IMR-90 (cell line): ENCODE measurements around the gene ACP1. TPM values are rescaled to one million over a fixed set of nuclear protein-coding genes. Genes with fewer than 3 reads are reported as not detected.

Experiments
- ATAC-seq: fragments of 200-7000 bp; cut with Tn5 transposase; 2 replicates; pipeline ENCODE4 v1.9.1; 2020; ENCODE audit warnings: low read depth, mild to moderate bottlenecking, moderate library complexity
- BruUV-seq: library from RNA; stranded (reverse); fragments of 400-500 nt; replicated peaks from 2 replicates; lab custom pipeline; 2021; lab: Mats Ljungman, UMichigan
- CTCF ChIA-PET: fragments of 300-600 bp; formaldehyde crosslinking; extraction: SDS; loops from one replicate; lab custom pipeline; 2021; ENCODE audit warnings: antibody characterized with exemption; lab: Yijun Ruan, JAX
- POLR2A ChIA-PET: fragments of 300-600 bp; sonication (Branson Sonifier 250); formaldehyde crosslinking; loops from one replicate; lab custom pipeline; 2022; ENCODE audit warnings: antibody characterized with exemption; ENCODE audit not compliant: unreplicated experiment; lab: Charles Lee
- DNase-seq: peaks from one replicate; pipeline ENCODE4 v3.0.0; 2013
- H2AFZ ChIP-seq: replicated peaks from 2 replicates; pipeline ENCODE3; 2013; ENCODE audit warnings: low read length, mild to moderate bottlenecking; ENCODE audit not compliant: poor library complexity
- H2AK5ac ChIP-seq: 2 replicates; pipeline ENCODE4 v1.6.1; 2013; ENCODE audit warnings: low read depth, low read length, inconsistent platforms
- H2AK9ac ChIP-seq: replicated peaks from 2 replicates; pipeline ENCODE3; 2013; ENCODE audit warnings: mild to moderate bottlenecking, low read depth, low read length, moderate library complexity; ENCODE audit not compliant: poor library complexity
- H2BK120ac ChIP-seq: 2 replicates; pipeline ENCODE4 v1.6.1; 2013; ENCODE audit warnings: low read depth, low read length, inconsistent platforms
- H2BK15ac ChIP-seq: 3 replicates; pipeline ENCODE4 v1.6.1; 2013; ENCODE audit warnings: low read depth, low read length, inconsistent platforms
- H2BK20ac ChIP-seq: 2 replicates; pipeline ENCODE4 v1.6.1; 2013; ENCODE audit warnings: low read depth, mild to moderate bottlenecking, inconsistent platforms, low read length, moderate library complexity
- H2BK5ac ChIP-seq: 2 replicates; pipeline ENCODE4 v1.6.1; 2013; ENCODE audit warnings: mild to moderate bottlenecking, low read depth, low read length, inconsistent platforms; ENCODE audit not compliant: poor library complexity, severe bottlenecking
- H3K14ac ChIP-seq: replicated peaks from 2 replicates; pipeline ENCODE4 v1.6.1; 2013; ENCODE audit warnings: low read depth, low read length, inconsistent platforms
- H3K18ac ChIP-seq: 2 replicates; pipeline ENCODE4 v1.6.1; 2013; ENCODE audit warnings: low read depth, low read length, control low read depth
- H3K23ac ChIP-seq: 2 replicates; pipeline ENCODE4 v1.6.1; 2013; ENCODE audit warnings: low read depth, low read length, inconsistent platforms
- H3K27ac ChIP-seq: 2 replicates; pipeline ENCODE4 v1.5.1; 2013; ENCODE audit warnings: mild to moderate bottlenecking, control low read depth, low read length; ENCODE audit not compliant: insufficient read depth
- H3K27me3 ChIP-seq: 2 replicates; pipeline ENCODE4 v1.6.1; 2013; ENCODE audit warnings: low read length; ENCODE audit not compliant: control insufficient read depth, insufficient read depth
- H3K36me3 ChIP-seq: 2 replicates; pipeline ENCODE4 v1.6.1; 2013; ENCODE audit warnings: low read length, mixed read lengths; ENCODE audit not compliant: control insufficient read depth, insufficient read depth
- H3K4ac ChIP-seq: 2 replicates; pipeline ENCODE4 v1.6.1; 2013; ENCODE audit warnings: low read depth, low read length, inconsistent platforms
- H3K4me1 ChIP-seq: 2 replicates; pipeline ENCODE4 v1.6.1; 2013; ENCODE audit warnings: low read length, mixed read lengths; ENCODE audit not compliant: control insufficient read depth, insufficient read depth
- H3K4me2 ChIP-seq: 2 replicates; pipeline ENCODE4 v1.6.1; 2013; ENCODE audit warnings: low read depth, mild to moderate bottlenecking, control low read depth, low read length, moderate library complexity
- H3K4me3 ChIP-seq: 2 replicates; pipeline ENCODE4 v1.5.1; 2013; ENCODE audit warnings: low read depth, mild to moderate bottlenecking, control low read depth, low read length, moderate library complexity; ENCODE audit not compliant: insufficient read depth
- H3K56ac ChIP-seq: 2 replicates; pipeline ENCODE4 v1.6.1; 2013; ENCODE audit warnings: low read length, inconsistent platforms; ENCODE audit not compliant: insufficient read depth; ENCODE audit errors: extremely low read depth
- H3K79me1 ChIP-seq, 2 experiments: 2 replicates each; pipeline ENCODE4 v1.6.1; 2013; ENCODE audit warnings: low read length in 2 of 2, inconsistent platforms in 1 of 2, low read depth in 1 of 2
- H3K9ac ChIP-seq: 2 replicates; pipeline ENCODE4 v1.6.1; 2013; ENCODE audit warnings: low read depth, low read length, control low read depth
- H3K9me1 ChIP-seq: 2 replicates; pipeline ENCODE4 v1.6.1; 2013; ENCODE audit warnings: low read length, inconsistent platforms; ENCODE audit not compliant: insufficient read depth
- H3K9me3 ChIP-seq: 2 replicates; pipeline ENCODE4 v1.6.1; 2013; ENCODE audit warnings: low read length; ENCODE audit not compliant: control insufficient read depth, insufficient read depth
- H4K20me1 ChIP-seq: 2 replicates; pipeline ENCODE4 v1.6.1; 2013; ENCODE audit warnings: low read length, inconsistent platforms; ENCODE audit not compliant: insufficient read depth
- H4K5ac ChIP-seq: 2 replicates; pipeline ENCODE4 v1.6.1; 2013; ENCODE audit warnings: mild to moderate bottlenecking, low read depth, low read length, control low read depth
- H4K8ac ChIP-seq, 2 experiments: 2 replicates each; pipeline ENCODE4 v1.6.1; 2013; ENCODE audit warnings: low read depth in 2 of 2, low read length in 2 of 2, control low read depth in 1 of 2, inconsistent platforms in 1 of 2
- H4K91ac ChIP-seq: 2 replicates; pipeline ENCODE4 v1.6.1; 2013; ENCODE audit warnings: low read depth, low read length, inconsistent platforms; ENCODE audit not compliant: insufficient read depth
- BHLHE40 ChIP-seq: fragments of 150-350 bp; IDR thresholded peaks from 2 replicates; pipeline ENCODE4 v1.6.1; 2016; ENCODE audit warnings: mild to moderate bottlenecking, low read depth, low read length
- CEBPB ChIP-seq: IDR thresholded peaks from 2 replicates; pipeline ENCODE4 v1.6.1; 2012; ENCODE audit warnings: low read depth, low read length, improper control_type of control experiment
- CHD1 ChIP-seq: IDR thresholded peaks from 2 replicates; pipeline ENCODE4 v1.6.1; 2012; ENCODE audit warnings: low read depth, low read length, improper control_type of control experiment
- ELK1 ChIP-seq: fragments of 150-350 bp; IDR thresholded peaks from 2 replicates; pipeline ENCODE4 v1.6.1; 2016; ENCODE audit warnings: low read depth, mild to moderate bottlenecking, low read length, moderate library complexity, borderline replicate concordance
- FOS ChIP-seq: fragments of 150-350 bp; IDR thresholded peaks from 2 replicates; pipeline ENCODE4 v1.6.1; 2016; ENCODE audit warnings: low read depth, low read length
- MAFK ChIP-seq: IDR thresholded peaks from 2 replicates; pipeline ENCODE4 v1.6.1; 2012; ENCODE audit warnings: low read depth, low read length, improper control_type of control experiment
- MAZ ChIP-seq: IDR thresholded peaks from 2 replicates; pipeline ENCODE4 v1.6.1; 2012; ENCODE audit warnings: low read depth, mild to moderate bottlenecking, low read length, improper control_type of control experiment, moderate library complexity, borderline replicate concordance
- MXI1 ChIP-seq: IDR thresholded peaks from 2 replicates; pipeline ENCODE4 v1.6.1; 2012; ENCODE audit warnings: low read depth, mild to moderate bottlenecking, low read length, moderate library complexity, borderline replicate concordance
- NFE2L2 ChIP-seq: fragments of 150-350 bp; IDR thresholded peaks from 2 replicates; pipeline ENCODE4 v1.6.1; 2016; ENCODE audit warnings: low read depth, mild to moderate bottlenecking, low read length
- POLR2A ChIP-seq: IDR thresholded peaks from 2 replicates; pipeline ENCODE4 v1.6.1; 2012; ENCODE audit warnings: mild to moderate bottlenecking, low read depth, low read length
- RCOR1 ChIP-seq: IDR thresholded peaks from 2 replicates; pipeline ENCODE4 v1.6.1; 2012; ENCODE audit warnings: mild to moderate bottlenecking, low read length, improper control_type of control experiment; ENCODE audit not compliant: insufficient replicate concordance
- SMC3 ChIP-seq: fragments of 150-350 bp; IDR thresholded peaks from 2 replicates; pipeline ENCODE4 v1.6.1; 2016; ENCODE audit warnings: low read depth, mild to moderate bottlenecking, antibody characterized with exemption, low read length, moderate library complexity
- USF2 ChIP-seq: fragments of 150-350 bp; IDR thresholded peaks from 2 replicates; pipeline ENCODE4 v1.6.1; 2017; ENCODE audit warnings: mild to moderate bottlenecking, antibody characterized with exemption, low read length, low read depth
- WGBS, 2 experiments: methylation state at CpG; one replicate each; pipeline versions ENCODE4 v1.1.5 to v1.1.7; 2013; ENCODE audit warnings: missing lambda C conversion rate in 2 of 2; ENCODE audit not compliant: insufficient read length in 1 of 2; ENCODE audit errors: extremely low coverage in 2 of 2; 5-methylcytosine and 5-hydroxymethylcytosine counted together
- dilution Hi-C: fragments of 300-500 bp; cut with HindIII; formaldehyde crosslinking; loops from one replicate; pipeline ENCODE4 v1.14.3; 2018; ENCODE audit warnings: low sequenced_read_pairs; ENCODE audit not compliant: unreplicated experiment
- in situ Hi-C: fragments of 300-500 bp; cut with MboI; formaldehyde crosslinking; loops from 3 replicates; pipeline ENCODE4 v1.14.3; 2019; ENCODE audit warnings: low sequenced_read_pairs, inconsistent platforms, mixed read lengths
- intact Hi-C: fragments of 100-400 bp; cut with micrococcal nuclease; formaldehyde crosslinking; loops from 2 replicates; pipeline ENCODE4 v1.10.0; 2022
- polyA plus RNA-seq, 3 experiments: library from polyadenylated mRNA; depleted of rRNA; stranded (reverse); fragments of >200 nt; gene quantifications; 2 replicates each; pipeline ENCODE4 v1.2.3, GENCODE V29; 2012; ENCODE audit warnings: low replicate concordance in 1 of 3
- total RNA-seq: library from RNA; depleted of rRNA; stranded (reverse); fragments of >200 nt; gene quantifications from 2 replicates; pipeline ENCODE4 v1.2.3, GENCODE V29; 2012

The ACP1 gene
- total and polyA plus RNA-seq, 2 of the 4 experiments (the other 2 are of a cell fraction): 85.7 to 104 TPM

GRCh38 chr2:281381-281780 is 16.6 kb downstream of the ACP1 start:
- DNase-seq (no peak), ATAC-seq (no peak)
- Histone ChIP-seq H2BK120ac (no peak overlapping the region), H3K9ac (no peak overlapping the region), H2BK5ac (no peak overlapping the region), H2BK15ac (no peak overlapping the region), H2AFZ (no peak overlapping the region), H3K9me1 (peaks cover 13% of the 10 kb centered on the region; the same call in 1 of the 2 replicates), H3K9me3 (no peaks in the 10 kb centered on the region), H2AK5ac (no peak overlapping the region), H4K91ac (no peak overlapping the region), H3K4ac (no peak overlapping the region), H3K27me3 (no peaks in the 10 kb centered on the region), H3K4me3 (no peak overlapping the region), H3K79me1 (peaks cover 6 to 9% of the 10 kb centered on the region in 2 experiments; a peak in 3 of 4 replicates), H3K27ac (no peak overlapping the region), H2AK9ac (no peak overlapping the region), H4K8ac (no peak overlapping the region), H3K4me2 (no peak overlapping the region), H4K5ac (no peak overlapping the region), H3K18ac (no peak overlapping the region), H3K14ac (no peak overlapping the region), H4K20me1 (peaks cover under 1% of the 10 kb centered on the region; the same call in 1 of the 2 replicates), H2BK20ac (no peak overlapping the region), H3K36me3 (peaks cover 25% of the 10 kb centered on the region), H3K4me1 (peaks cover 7% of the 10 kb centered on the region), H3K23ac (no peak overlapping the region), H3K56ac (no peak overlapping the region)
- POLR2A ChIA-PET: no interaction called here
- in situ Hi-C loops: no loop called here
- 93% methylated on average over 5 of the region's 9 CpGs; no CpG with 5 or more reads in 1 of the 2 experiments for WGBS, 2 experiments
- no TSS peak for BruUV-seq
- TF ChIP-seq ELK1 (no peak), CHD1 (no peak), USF2 (no peak), RCOR1 (no peak), BHLHE40 (no peak), SMC3 (no peak), POLR2A (no peak), MXI1 (no peak), CEBPB (no peak), NFE2L2 (no peak), MAFK (no peak), MAZ (no peak), FOS (no peak)
- CTCF ChIA-PET: no interaction called here
- dilution Hi-C loops: no loop called here
- intact Hi-C loops: no loop called here
